ENCODE data around the gene LMNB1.

DNA sequence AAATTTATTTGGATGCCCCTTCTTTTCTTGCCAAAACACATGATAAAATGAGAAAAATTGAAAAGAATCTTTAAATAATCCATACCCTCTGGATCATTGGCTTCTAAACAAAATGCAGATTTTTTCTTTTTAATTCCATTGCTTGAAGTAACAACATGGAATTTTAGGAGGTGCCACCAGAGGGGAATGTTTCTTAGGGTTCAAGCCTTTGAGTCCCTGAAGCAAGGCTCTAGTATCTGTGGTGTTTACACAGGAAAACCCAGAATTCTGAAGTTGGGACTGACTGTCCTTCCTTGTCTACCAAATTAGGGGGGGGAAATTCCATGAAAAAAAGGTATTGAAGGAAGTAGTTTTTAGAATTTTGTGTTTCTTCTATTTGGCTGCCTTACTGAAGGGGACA lies 69.4 kb downstream of the LMNB1 start:
- TF ChIP-seq, protein P1, sequence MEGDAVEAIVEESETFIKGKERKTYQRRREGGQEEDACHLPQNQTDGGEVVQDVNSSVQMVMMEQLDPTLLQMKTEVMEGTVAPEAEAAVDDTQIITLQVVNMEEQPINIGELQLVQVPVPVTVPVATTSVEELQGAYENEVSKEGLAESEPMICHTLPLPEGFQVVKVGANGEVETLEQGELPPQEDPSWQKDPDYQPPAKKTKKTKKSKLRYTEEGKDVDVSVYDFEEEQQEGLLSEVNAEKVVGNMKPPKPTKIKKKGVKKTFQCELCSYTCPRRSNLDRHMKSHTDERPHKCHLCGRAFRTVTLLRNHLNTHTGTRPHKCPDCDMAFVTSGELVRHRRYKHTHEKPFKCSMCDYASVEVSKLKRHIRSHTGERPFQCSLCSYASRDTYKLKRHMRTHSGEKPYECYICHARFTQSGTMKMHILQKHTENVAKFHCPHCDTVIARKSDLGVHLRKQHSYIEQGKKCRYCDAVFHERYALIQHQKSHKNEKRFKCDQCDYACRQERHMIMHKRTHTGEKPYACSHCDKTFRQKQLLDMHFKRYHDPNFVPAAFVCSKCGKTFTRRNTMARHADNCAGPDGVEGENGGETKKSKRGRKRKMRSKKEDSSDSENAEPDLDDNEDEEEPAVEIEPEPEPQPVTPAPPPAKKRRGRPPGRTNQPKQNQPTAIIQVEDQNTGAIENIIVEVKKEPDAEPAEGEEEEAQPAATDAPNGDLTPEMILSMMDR (IDR thresholded peaks at IDR 0.05) = no peak
- no peak for TF ChIP-seq POLR2A (IDR thresholded peaks at IDR 0.05)
